Stimulated activated naive CD8-positive, alpha-beta T cell treated with anti-CD3 and anti-CD28 coated beads, Interleukin-15, amount 100 ng/mL, for 72 hours (primary cell): ENCODE results near the gene CCDC24.

Source experiments
- ATAC-seq: fragments of 150-1000 bp; cut with Tn5 transposase; 2 replicates; pipeline ENCODE4 v1.10.0; 2021; ENCODE audit warnings: mild to moderate bottlenecking, moderate library complexity
- DNase-seq, 2 donors: peaks; one replicate each; pipeline ENCODE4 v3.0.0; 2021 to 2022
- H3K27ac Mint-ChIP-seq, 2 donors: one replicate each; pipeline ENCODE4 v1.8.0; 2022; ENCODE audit warnings: mild to moderate bottlenecking in 2 of 2, mixed read lengths in 2 of 2, moderate library complexity in 2 of 2
- H3K27me3 Mint-ChIP-seq: one replicate; pipeline ENCODE4 v1.8.0; 2022; ENCODE audit warnings: mixed read lengths
- H3K4me1 Mint-ChIP-seq: one replicate; pipeline ENCODE4 v1.8.0; 2022; ENCODE audit warnings: mild to moderate bottlenecking, mixed read lengths
- H3K4me3 Mint-ChIP-seq, 2 donors: one replicate each; pipeline ENCODE4 v1.8.0; 2022; ENCODE audit warnings: mild to moderate bottlenecking in 2 of 2, mixed read lengths in 2 of 2, moderate library complexity in 1 of 2
- H3K9me3 Mint-ChIP-seq, 2 donors: one replicate each; pipeline ENCODE4 v1.8.0; 2022; ENCODE audit warnings: mixed read lengths in 2 of 2

The CCDC24 gene

GRCh38 chr1:43991476-43992231 is at the start of gene CCDC24:
Gene CCDC24, plus strand, starts transcription at chr1:43991599. Its CDS starts 280 bp downstream, at chr1:43991879.
- Mint-ChIP-seq H3K27me3 (no peaks in the 10 kb centered on the region), H3K9me3 (no peaks in the 10 kb centered on the region), H3K4me3 (peak within 1 kb of the TSS; percentile 93 to 97), H3K4me1 (peaks cover 28% of the 10 kb centered on the region), H3K27ac (peak within 1 kb of the TSS; percentile 27 to 95)
- peak; percentile 66 to 77 for DNase-seq
- ATAC-seq, result peak; percentile 81

GRCh38 chr1:43942411-43942810 is 49.0 kb upstream of the CCDC24 start:
- no peaks in the 10 kb centered on the region for H3K9me3 Mint-ChIP-seq
- H3K4me3 Mint-ChIP-seq, result no peak overlapping the region
- no peak overlapping the region for H3K27ac Mint-ChIP-seq
- DNase-seq (no peak), ATAC-seq (no peak)
- H3K4me1 Mint-ChIP-seq, result peaks cover 18% of the 10 kb centered on the region
- H3K27me3 Mint-ChIP-seq, result no peaks in the 10 kb centered on the region

- H3K27me3 Mint-ChIP-seq, result no peaks in the 10 kb centered on the region
- H3K9me3 Mint-ChIP-seq, result no peaks in the 10 kb centered on the region
- H3K4me3 Mint-ChIP-seq, result peak overlapping the region; percentile 91 to 98
- H3K27ac Mint-ChIP-seq, result peak overlapping the region in 1 of 2 donors; percentile 88
- no peak for ATAC-seq
- no peak for DNase-seq
- peaks cover 42% of the 10 kb centered on the region for H3K4me1 Mint-ChIP-seq
These were observed 46.5 kb upstream of the CCDC24 start for GRCh38 chr1:43944860-43945259.

- no peak for DNase-seq
- Mint-ChIP-seq H3K27ac (peak overlapping the region; percentile 32 to 99), H3K27me3 (no peaks in the 10 kb centered on the region), H3K9me3 (no peaks in the 10 kb centered on the region), H3K4me3 (peak overlapping the region; percentile 91 to 98), H3K4me1 (peaks cover 51% of the 10 kb centered on the region)
- no peak for ATAC-seq
These were observed 45.6 kb upstream of the CCDC24 start for GRCh38 chr1:43945674-43946235.

- H3K4me1 Mint-ChIP-seq, result peaks cover 58% of the 10 kb centered on the region
- peak within 1 kb of the TSS; percentile 99 for H3K27ac Mint-ChIP-seq
- H3K4me3 Mint-ChIP-seq, result peak within 1 kb of the TSS; percentile 91 to 98
- ATAC-seq (peak; percentile 97), DNase-seq (peak; percentile 98)
- no peaks in the 10 kb centered on the region for H3K27me3 Mint-ChIP-seq
- H3K9me3 Mint-ChIP-seq, result no peaks in the 10 kb centered on the region
These were observed 45.0 kb upstream of the CCDC24 start, which contains the start of gene IPO13 for GRCh38 chr1:43946236-43947060. Gene IPO13, plus strand, starts transcription at chr1:43946950. Its CDS starts 651 bp downstream, at chr1:43947601.

- H3K4me1 Mint-ChIP-seq, result peaks cover 59% of the 10 kb centered on the region
- peak overlapping the region; percentile 91 to 98 for H3K4me3 Mint-ChIP-seq
- no peaks in the 10 kb centered on the region for H3K9me3 Mint-ChIP-seq
- H3K27me3 Mint-ChIP-seq, result no peaks in the 10 kb centered on the region
- H3K27ac Mint-ChIP-seq, result peak overlapping the region; percentile 99
- DNase-seq, result no peak
- ATAC-seq, result peak; percentile 26
These were observed 44.1 kb upstream of the CCDC24 start for GRCh38 chr1:43947061-43947873.

GRCh38 chr1:43947874-43948437 is 43.4 kb upstream of the CCDC24 start:
- ATAC-seq (no peak), DNase-seq (no peak)
- peak overlapping the region; percentile 91 to 98 for H3K4me3 Mint-ChIP-seq
- no peaks in the 10 kb centered on the region for H3K27me3 Mint-ChIP-seq
- H3K4me1 Mint-ChIP-seq, result peaks cover 59% of the 10 kb centered on the region
- H3K9me3 Mint-ChIP-seq, result no peaks in the 10 kb centered on the region
- H3K27ac Mint-ChIP-seq, result peak overlapping the region; percentile 91 to 92

- no peak for DNase-seq
- H3K27me3 Mint-ChIP-seq, result no peaks in the 10 kb centered on the region
- peaks cover 55% of the 10 kb centered on the region for H3K4me1 Mint-ChIP-seq
- H3K4me3 Mint-ChIP-seq, result no peak overlapping the region
- ATAC-seq, result no peak
- no peaks in the 10 kb centered on the region for H3K9me3 Mint-ChIP-seq
- H3K27ac Mint-ChIP-seq, result no peak overlapping the region
These were observed 41.7 kb upstream of the CCDC24 start for GRCh38 chr1:43949678-43950077.

GRCh38 chr1:43951021-43951985 is 40.1 kb upstream of the CCDC24 start:
- ATAC-seq, result no peak
- H3K4me3 Mint-ChIP-seq, result no peak overlapping the region
- H3K27me3 Mint-ChIP-seq, result no peaks in the 10 kb centered on the region
- no peaks in the 10 kb centered on the region for H3K9me3 Mint-ChIP-seq
- no peak for DNase-seq
- H3K4me1 Mint-ChIP-seq, result peaks cover 43% of the 10 kb centered on the region
- H3K27ac Mint-ChIP-seq, result no peak overlapping the region

GRCh38 chr1:43952731-43953346 is 38.6 kb upstream of the CCDC24 start:
- no peak overlapping the region for H3K4me3 Mint-ChIP-seq
- DNase-seq (no peak), ATAC-seq (no peak)
- peaks cover 36% of the 10 kb centered on the region for H3K4me1 Mint-ChIP-seq
- no peaks in the 10 kb centered on the region for H3K27me3 Mint-ChIP-seq
- H3K27ac Mint-ChIP-seq, result no peak overlapping the region
- H3K9me3 Mint-ChIP-seq, result no peaks in the 10 kb centered on the region

GRCh38 chr1:43953361-43953760 is 38.0 kb upstream of the CCDC24 start:
- DNase-seq (no peak), ATAC-seq (no peak)
- H3K4me1 Mint-ChIP-seq, result peaks cover 31% of the 10 kb centered on the region
- H3K27ac Mint-ChIP-seq, result no peak overlapping the region
- no peak overlapping the region for H3K4me3 Mint-ChIP-seq
- no peaks in the 10 kb centered on the region for H3K9me3 Mint-ChIP-seq
- H3K27me3 Mint-ChIP-seq, result no peaks in the 10 kb centered on the region

- H3K4me1 Mint-ChIP-seq, result peaks cover 24% of the 10 kb centered on the region
- H3K27me3 Mint-ChIP-seq, result no peaks in the 10 kb centered on the region
- no peak overlapping the region for H3K4me3 Mint-ChIP-seq
- DNase-seq, result no peak
- no peak overlapping the region for H3K27ac Mint-ChIP-seq
- no peak for ATAC-seq
- H3K9me3 Mint-ChIP-seq, result no peaks in the 10 kb centered on the region
These were observed 37.4 kb upstream of the CCDC24 start for GRCh38 chr1:43954036-43954435.

GRCh38 chr1:43956234-43956633 is 35.2 kb upstream of the CCDC24 start:
- no peak overlapping the region for H3K27ac Mint-ChIP-seq
- no peak overlapping the region for H3K4me3 Mint-ChIP-seq
- ATAC-seq (no peak), DNase-seq (no peak)
- peaks cover 3% of the 10 kb centered on the region for H3K4me1 Mint-ChIP-seq
- no peaks in the 10 kb centered on the region for H3K27me3 Mint-ChIP-seq
- no peaks in the 10 kb centered on the region for H3K9me3 Mint-ChIP-seq
